Smooth muscle cell (in vitro differentiated cells): ENCODE measurements around the gene FBP1. TPM values are rescaled to one million over a fixed set of nuclear protein-coding genes. Genes with fewer than 3 reads are reported as not detected.

ENCODE experiments used
- DNase-seq: peaks from one replicate; lab custom pipeline; 2025; ENCODE audit not compliant: unreplicated experiment; lab: John Stamatoyannopoulos, UW
- H2AFZ ChIP-seq: fragments of 200-600 bp; sonication (generic); 2 replicates; pipeline ENCODE4 v1.6.0; 2016; ENCODE audit warnings: antibody characterized with exemption, low read depth, mild to moderate bottlenecking
- H3F3A ChIP-seq: fragments of 200-600 bp; sonication (generic); 2 replicates; pipeline ENCODE4 v1.6.0; 2017; ENCODE audit warnings: antibody characterized with exemption, low read depth
- H3K27ac ChIP-seq: fragments of 200-600 bp; sonication (generic); 2 replicates; pipeline ENCODE4 v1.5.1; 2016; ENCODE audit warnings: low read depth, mild to moderate bottlenecking
- H3K27me3 ChIP-seq: fragments of 200-600 bp; sonication (generic); 2 replicates; pipeline ENCODE4 v1.6.1; 2016; ENCODE audit warnings: low read depth, mild to moderate bottlenecking
- H3K36me3 ChIP-seq: fragments of 200-600 bp; sonication (generic); 2 replicates; pipeline ENCODE4 v1.5.1; 2016; ENCODE audit warnings: low read depth
- H3K4me1 ChIP-seq: fragments of 200-600 bp; sonication (generic); 2 replicates; pipeline ENCODE4 v1.5.1; 2016; ENCODE audit warnings: low read depth
- H3K4me2 ChIP-seq: fragments of 200-600 bp; sonication (generic); 2 replicates; pipeline ENCODE4 v1.6.0; 2016; ENCODE audit warnings: mild to moderate bottlenecking
- H3K4me3 ChIP-seq: fragments of 200-600 bp; sonication (generic); 2 replicates; pipeline ENCODE4 v1.5.1; 2016; ENCODE audit warnings: mild to moderate bottlenecking
- H3K79me2 ChIP-seq: fragments of 200-600 bp; sonication (generic); 2 replicates; pipeline ENCODE4 v1.6.0; 2016; ENCODE audit warnings: low read depth, mild to moderate bottlenecking
- H3K9ac ChIP-seq: fragments of 200-600 bp; sonication (generic); 2 replicates; pipeline ENCODE4 v1.6.0; 2016; ENCODE audit warnings: low read depth
- H3K9me3 ChIP-seq: fragments of 200-600 bp; sonication (generic); replicated peaks from 2 replicates; pipeline ENCODE4 v1.5.1; 2016; ENCODE audit warnings: low read depth
- H4K20me1 ChIP-seq: fragments of 200-600 bp; sonication (generic); 2 replicates; pipeline ENCODE4 v1.6.0; 2016; ENCODE audit warnings: low read depth
- CTCF ChIP-seq: fragments of 200-600 bp; sonication (generic); IDR thresholded peaks from 2 replicates; pipeline ENCODE4 v1.5.1; 2017; ENCODE audit warnings: borderline replicate concordance, mild to moderate bottlenecking, antibody characterized with exemption; ENCODE audit not compliant: insufficient read depth, poor library complexity, severe bottlenecking
- WGBS: methylation state at CpG from one replicate; pipeline ENCODE4 v1.1.7; 2016; ENCODE audit warnings: low lambda C conversion rate; 5-methylcytosine and 5-hydroxymethylcytosine counted together
- polyA plus RNA-seq: library from polyadenylated mRNA; unstranded; fragments of >200 nt; fragmentation: Nextera tagmentation; extraction: Ambion mirVana; gene quantifications from 2 replicates; pipeline ENCODE4 v1.2.1, GENCODE V29; 2016
- total RNA-seq: library from RNA; depleted of rRNA; stranded (reverse); fragments of >200 nt; gene quantifications from 2 replicates; pipeline ENCODE4 v1.2.3, GENCODE V29; 2014

Gene FBP1
- total and polyA plus RNA-seq, 2 experiments from 2014 or later = 0.22 to 0.70 TPM

- Histone ChIP-seq H3K27ac (peak overlapping the region; percentile 28), H3K4me2 (peak overlapping the region; percentile 38), H3K4me3 (no peak overlapping the region), H3K9ac (no peak overlapping the region), H4K20me1 (no peaks in the 10 kb centered on the region), H3K79me2 (no peaks in the 10 kb centered on the region), H3K36me3 (no peaks in the 10 kb centered on the region), H3K27me3 (no peaks in the 10 kb centered on the region), H3K4me1 (no peaks in the 10 kb centered on the region), H2AFZ (peak overlapping the region; percentile 94), H3F3A (peaks cover 3% of the 10 kb centered on the region), H3K9me3 (no peaks in the 10 kb centered on the region)
- WGBS = 13% methylated on average over 7 of the region's 7 CpGs
- peak; percentile 81 for TF ChIP-seq CTCF
- DNase-seq = peak; percentile 19
Measured at GRCh38 chr9:94681508-94681907, 42.2 kb upstream of the FBP1 start.

- Histone ChIP-seq H3K9ac (no peak overlapping the region), H3F3A (peaks cover 3% of the 10 kb centered on the region), H3K27me3 (no peaks in the 10 kb centered on the region), H2AFZ (peak overlapping the region; percentile 94), H3K4me2 (no peak overlapping the region), H3K4me1 (no peaks in the 10 kb centered on the region), H3K4me3 (no peak overlapping the region), H4K20me1 (no peaks in the 10 kb centered on the region), H3K9me3 (no peaks in the 10 kb centered on the region), H3K79me2 (no peaks in the 10 kb centered on the region), H3K36me3 (no peaks in the 10 kb centered on the region), H3K27ac (no peak overlapping the region)
- TF ChIP-seq CTCF = no peak
- 58% methylated on average over 2 of the region's 2 CpGs for WGBS
- no peak for DNase-seq
Measured at GRCh38 chr9:94680621-94681020, 41.3 kb upstream of the FBP1 start.

- 91% methylated on average over 1 of the region's 1 CpG for WGBS
- H4K20me1 ChIP-seq = no peaks in the 10 kb centered on the region
Measured at GRCh38 chr9:94680020-94680419, 40.7 kb upstream of the FBP1 start.

More at GRCh38 chr9:94680020-94680419, 40.7 kb upstream of the FBP1 start:
- H3K4me2 ChIP-seq = no peak overlapping the region
- no peaks in the 10 kb centered on the region for H3K27me3 ChIP-seq
- H3K9me3 ChIP-seq = no peaks in the 10 kb centered on the region
- DNase-seq = no peak
- H3F3A ChIP-seq = peaks cover 3% of the 10 kb centered on the region
- no peak overlapping the region for H3K9ac ChIP-seq
- H3K36me3 ChIP-seq = no peaks in the 10 kb centered on the region
- no peak for TF ChIP-seq CTCF
- H3K4me3 ChIP-seq = no peak overlapping the region
- no peak overlapping the region for H3K27ac ChIP-seq
- no peaks in the 10 kb centered on the region for H3K79me2 ChIP-seq
- H2AFZ ChIP-seq = peak overlapping the region; percentile 20
- no peaks in the 10 kb centered on the region for H3K4me1 ChIP-seq
